Suprapubic skin (tissue), 4 donors: Measurements from ENCODE around the gene TMPRSS13. TPM values are rescaled to one million over a fixed set of nuclear protein-coding genes. Genes with fewer than 3 reads are reported as not detected.

ENCODE experiments used
- DNase-seq, 2 donors: peaks; one replicate each; pipeline ENCODE4 v3.0.0-alpha.2; 2019; ENCODE audit warnings: low spot score in 2 of 2
- H3K27ac ChIP-seq: fragments of 200-600 bp; sonication (generic); one replicate; pipeline ENCODE4 v1.5.1; 2019
- H3K27me3 ChIP-seq: fragments of 200-600 bp; sonication (generic); one replicate; pipeline ENCODE4 v1.5.1; 2019
- H3K36me3 ChIP-seq: fragments of 200-600 bp; sonication (generic); one replicate; pipeline ENCODE4 v1.5.1; 2019
- H3K4me1 ChIP-seq: fragments of 200-600 bp; sonication (generic); one replicate; pipeline ENCODE4 v1.5.1; 2019
- H3K4me3 ChIP-seq: fragments of 200-600 bp; sonication (generic); one replicate; pipeline ENCODE4 v1.5.1; 2019; ENCODE audit warnings: mild to moderate bottlenecking
- H3K9me3 ChIP-seq: fragments of 200-600 bp; sonication (generic); one replicate; pipeline ENCODE4 v1.5.1; 2019
- EP300 ChIP-seq: sonication (generic); formaldehyde crosslinking; IDR thresholded peaks from one replicate; pipeline ENCODE4 v1.6.1; 2017; ENCODE audit warnings: antibody characterized with exemption
- POLR2A ChIP-seq, 2 donors: fragments of 450-650 bp; IDR thresholded peaks; one replicate each; pipeline ENCODE4 v1.6.1; 2017; ENCODE audit warnings: antibody characterized with exemption in 2 of 2, mild to moderate bottlenecking in 2 of 2, moderate library complexity in 2 of 2
- POLR2AphosphoS5 ChIP-seq, 3 donors: sonication (generic); formaldehyde crosslinking; IDR thresholded peaks; one replicate each; pipeline ENCODE4 v1.6.1; 2017; ENCODE audit warnings: antibody characterized with exemption in 3 of 3
- WGBS: methylation state at CpG from one replicate; pipeline ENCODE4 v1.1.5; 2018; 5-methylcytosine and 5-hydroxymethylcytosine counted together
- total RNA-seq, 4 donors: library from RNA; depleted of rRNA; stranded (reverse); fragments of >200 nt; gene quantifications; one replicate each; pipeline ENCODE4 v1.1.0, GENCODE V29; 2016
- TF ChIP-seq, protein P1 (sequence below), 2 donors: fragments of 200-600 bp in 1 of 2; fragments of 450-650 bp in 1 of 2; sonication (generic) in 1 of 2; IDR thresholded peaks; one replicate each; pipeline ENCODE4 v1.5.1; 2016 to 2019; ENCODE audit warnings: antibody characterized with exemption in 2 of 2, mild to moderate bottlenecking in 1 of 2, moderate library complexity in 1 of 2

TMPRSS13 gene
- total RNA-seq, 4 donors from 2014 or later: 24.7 to 92.0 (median 73.1) TPM

DNA sequence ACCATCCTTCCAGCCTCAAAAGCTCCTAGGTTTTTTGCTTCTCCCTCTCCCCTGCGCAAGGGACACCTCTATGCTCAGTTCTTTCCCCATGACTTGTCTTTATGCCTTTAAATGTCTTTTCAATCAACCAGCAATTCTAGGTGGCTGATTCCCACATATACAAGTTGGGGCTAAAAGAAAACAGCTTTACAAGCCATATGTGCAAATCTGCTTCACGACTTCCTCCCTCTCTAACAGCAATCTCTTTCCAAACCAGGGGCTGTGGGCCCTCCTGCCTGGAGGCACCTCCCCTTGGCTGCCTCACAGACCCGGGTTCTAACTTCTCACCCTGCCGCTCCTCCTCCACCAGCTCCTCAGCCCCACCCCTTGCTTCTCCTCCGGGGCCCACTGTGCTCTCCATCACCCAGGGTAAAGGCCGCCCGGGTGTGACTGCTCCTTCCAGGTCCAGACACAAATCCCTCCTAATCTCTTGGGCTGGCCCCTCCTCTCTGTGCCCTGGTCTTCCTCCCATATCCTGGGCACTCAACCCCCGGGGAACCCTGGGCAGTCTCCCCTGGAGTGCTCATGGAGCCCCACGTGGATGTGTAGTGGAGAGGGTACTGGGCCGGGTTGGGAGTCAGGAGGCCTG, 14.1 kb downstream of the TMPRSS13 start:
- TF ChIP-seq POLR2A (IDR thresholded peaks at IDR 0.05) (no peak), POLR2AphosphoS5 (IDR thresholded peaks at IDR 0.05) (no peak), EP300 (no peak)
- TF ChIP-seq, protein P1, sequence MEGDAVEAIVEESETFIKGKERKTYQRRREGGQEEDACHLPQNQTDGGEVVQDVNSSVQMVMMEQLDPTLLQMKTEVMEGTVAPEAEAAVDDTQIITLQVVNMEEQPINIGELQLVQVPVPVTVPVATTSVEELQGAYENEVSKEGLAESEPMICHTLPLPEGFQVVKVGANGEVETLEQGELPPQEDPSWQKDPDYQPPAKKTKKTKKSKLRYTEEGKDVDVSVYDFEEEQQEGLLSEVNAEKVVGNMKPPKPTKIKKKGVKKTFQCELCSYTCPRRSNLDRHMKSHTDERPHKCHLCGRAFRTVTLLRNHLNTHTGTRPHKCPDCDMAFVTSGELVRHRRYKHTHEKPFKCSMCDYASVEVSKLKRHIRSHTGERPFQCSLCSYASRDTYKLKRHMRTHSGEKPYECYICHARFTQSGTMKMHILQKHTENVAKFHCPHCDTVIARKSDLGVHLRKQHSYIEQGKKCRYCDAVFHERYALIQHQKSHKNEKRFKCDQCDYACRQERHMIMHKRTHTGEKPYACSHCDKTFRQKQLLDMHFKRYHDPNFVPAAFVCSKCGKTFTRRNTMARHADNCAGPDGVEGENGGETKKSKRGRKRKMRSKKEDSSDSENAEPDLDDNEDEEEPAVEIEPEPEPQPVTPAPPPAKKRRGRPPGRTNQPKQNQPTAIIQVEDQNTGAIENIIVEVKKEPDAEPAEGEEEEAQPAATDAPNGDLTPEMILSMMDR (IDR thresholded peaks at IDR 0.05): no peak
- H3K36me3 ChIP-seq: no peaks in the 10 kb centered on the region
- WGBS: 63% methylated on average over 10 of the region's 10 CpGs
- no peak overlapping the region for H3K4me3 ChIP-seq
- H3K4me1 ChIP-seq: no peaks in the 10 kb centered on the region
- H3K27me3 ChIP-seq: peaks cover 2% of the 10 kb centered on the region
- H3K27ac ChIP-seq: no peak overlapping the region
- no peaks in the 10 kb centered on the region for H3K9me3 ChIP-seq
- DNase-seq: peak; percentile 52 to 71

DNA sequence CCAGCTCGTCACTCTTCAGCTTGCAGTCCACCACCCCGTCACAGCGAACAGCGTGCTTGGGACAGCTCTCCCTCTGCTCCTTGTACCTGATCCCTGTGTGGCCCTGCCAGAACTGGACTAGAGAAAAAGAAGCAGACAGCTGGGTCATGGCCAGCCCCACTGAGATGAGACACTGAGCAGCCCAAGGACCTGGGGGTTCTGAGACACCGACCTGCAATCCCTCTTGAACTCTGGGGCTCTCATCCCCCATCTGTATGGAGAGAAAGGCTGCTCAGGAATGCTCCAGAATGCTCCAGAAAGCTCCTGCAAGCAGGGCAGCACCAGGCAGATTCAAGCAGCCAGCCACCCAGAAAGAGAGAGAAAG, 14.8 kb downstream of the TMPRSS13 start:
- Histone ChIP-seq H3K4me1 (no peaks in the 10 kb centered on the region), H3K36me3 (no peaks in the 10 kb centered on the region), H3K27ac (no peak overlapping the region), H3K4me3 (no peak overlapping the region), H3K9me3 (no peaks in the 10 kb centered on the region), H3K27me3 (peaks cover 2% of the 10 kb centered on the region)
- peak in 1 of 2 donors; percentile 65 for DNase-seq
- TF ChIP-seq EP300 (no peak), POLR2AphosphoS5 (IDR thresholded peaks at IDR 0.05) (no peak), POLR2A (IDR thresholded peaks at IDR 0.05) (no peak)
- TF ChIP-seq, protein P1 (IDR thresholded peaks at IDR 0.05): no peak
- 79% methylated on average over 5 of the region's 5 CpGs for WGBS

DNA sequence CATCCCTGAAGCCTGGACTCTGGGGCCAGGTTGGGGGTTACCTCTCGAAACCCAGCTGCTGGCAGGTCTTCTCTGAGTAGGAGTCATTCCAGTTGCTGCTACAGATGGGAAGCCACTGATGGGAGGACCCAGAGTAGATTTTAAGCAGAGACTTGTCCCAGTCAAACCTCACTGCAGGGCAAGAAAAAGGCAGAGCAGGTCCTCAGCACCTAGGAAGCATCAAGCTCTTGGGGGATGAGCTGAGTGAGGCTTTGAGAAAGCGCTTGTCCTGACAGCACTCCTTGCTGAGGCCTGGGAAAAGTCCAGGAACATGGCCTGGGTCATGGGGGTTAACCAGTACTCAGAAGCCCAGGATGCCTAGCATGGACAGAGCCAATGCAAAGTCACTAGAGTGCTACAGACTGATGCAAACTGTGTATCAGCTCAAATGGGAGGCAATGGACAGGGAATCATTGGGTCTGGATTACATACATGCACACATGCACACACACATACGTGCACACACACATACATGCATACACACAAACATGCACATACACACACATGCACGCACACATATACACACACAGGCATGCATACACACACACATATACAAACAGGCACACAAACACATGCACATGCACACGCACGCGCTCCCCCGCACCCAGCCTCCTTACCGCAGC, 15.3 kb downstream of the TMPRSS13 start:
- WGBS: 97% methylated on average over 9 of the region's 9 CpGs
- no peaks in the 10 kb centered on the region for H3K36me3 ChIP-seq
- no peak overlapping the region for H3K4me3 ChIP-seq
- DNase-seq: peak in 1 of 2 donors; percentile 41
- TF ChIP-seq, protein P1 (IDR thresholded peaks at IDR 0.05): no peak
- TF ChIP-seq POLR2AphosphoS5 (IDR thresholded peaks at IDR 0.05): no peak
- H3K9me3 ChIP-seq: no peaks in the 10 kb centered on the region
- H3K27me3 ChIP-seq: peaks cover 2% of the 10 kb centered on the region
- H3K4me1 ChIP-seq: no peaks in the 10 kb centered on the region
- H3K27ac ChIP-seq: no peak overlapping the region

DNA sequence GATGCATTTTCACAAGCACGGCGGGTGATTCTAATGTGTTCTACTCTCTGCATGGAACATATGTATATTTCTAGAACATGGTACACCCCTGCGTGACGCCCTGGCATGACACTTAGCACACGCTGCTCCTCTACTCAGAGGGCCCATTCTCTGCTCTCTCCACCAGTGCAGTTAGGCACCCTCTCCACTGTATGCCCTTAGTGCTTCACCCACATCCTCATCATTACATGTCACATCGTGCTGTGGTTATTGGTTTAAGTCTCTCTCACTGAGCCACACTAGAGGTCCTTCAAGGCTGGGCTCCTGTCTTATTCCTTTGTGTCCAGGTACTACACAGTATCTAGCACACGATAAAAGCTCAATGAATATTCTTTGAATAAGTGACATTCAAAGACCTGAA, 16.7 kb downstream of the TMPRSS13 start:
- TF ChIP-seq POLR2AphosphoS5 (IDR thresholded peaks at IDR 0.05): no peak
- TF ChIP-seq POLR2A (IDR thresholded peaks at IDR 0.05): no peak
- TF ChIP-seq, protein P1 (IDR thresholded peaks at IDR 0.05): no peak
- no peak for TF ChIP-seq EP300
- Histone ChIP-seq H3K27ac (no peak overlapping the region), H3K9me3 (no peaks in the 10 kb centered on the region), H3K27me3 (peaks cover 2% of the 10 kb centered on the region), H3K36me3 (no peaks in the 10 kb centered on the region), H3K4me3 (no peak overlapping the region), H3K4me1 (peaks cover 4% of the 10 kb centered on the region)
- peak in 1 of 2 donors; percentile 38 for DNase-seq
- 96% methylated on average over 7 of the region's 7 CpGs for WGBS

DNA sequence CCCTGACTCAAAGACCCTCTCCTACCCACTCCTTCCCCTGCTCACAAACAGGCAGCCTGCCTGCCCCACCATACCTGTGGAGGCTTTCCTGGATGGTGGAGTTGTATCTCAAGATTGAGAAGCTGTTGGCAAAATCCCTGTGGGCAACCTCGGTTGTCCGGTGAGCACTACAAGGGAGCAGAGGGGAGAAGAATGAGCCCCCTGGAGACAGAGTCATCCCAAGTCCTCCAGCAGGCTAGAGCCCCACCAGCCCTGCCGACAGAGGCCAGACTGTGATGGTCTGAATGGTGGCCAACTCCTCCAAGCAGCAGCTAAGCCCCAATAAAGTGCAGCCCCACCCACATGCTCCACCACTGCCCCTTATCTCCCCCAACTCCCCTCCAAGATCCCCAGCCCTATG, 17.5 kb downstream of the TMPRSS13 start:
- H3K4me3 ChIP-seq: no peak overlapping the region
- H3K27me3 ChIP-seq: peaks cover 2% of the 10 kb centered on the region
- no peak overlapping the region for H3K27ac ChIP-seq
- 93% methylated on average over 3 of the region's 3 CpGs for WGBS
- peak in 1 of 2 donors; percentile 40 for DNase-seq
- peaks cover 6% of the 10 kb centered on the region for H3K4me1 ChIP-seq
- no peaks in the 10 kb centered on the region for H3K36me3 ChIP-seq
- TF ChIP-seq, protein P1 (IDR thresholded peaks at IDR 0.05): no peak
- TF ChIP-seq POLR2A (IDR thresholded peaks at IDR 0.05): no peak
- no peak for TF ChIP-seq EP300
- no peak for TF ChIP-seq POLR2AphosphoS5 (IDR thresholded peaks at IDR 0.05)
- H3K9me3 ChIP-seq: no peaks in the 10 kb centered on the region
